ENCODE results near the gene SERPINE1.

- TF ChIP-seq CTCF (IDR thresholded peaks at IDR 0.05) (no peak), POLR2A (IDR thresholded peaks at IDR 0.05) (no peak)
Measured at GRCh38 chr7:101109368-101109767, 17.5 kb upstream of the SERPINE1 start.
